Measurements from ENCODE around the gene KCTD20.
A peak's percentile ranks its signal among the peaks of the same experiment; 100 is the strongest.

KCTD20 gene

GRCh38 chr6:36443471-36444428 lies 950 bp downstream of the KCTD20 start:
- H3K4me1 ChIP-seq (ENCODE audit: control insufficient read depth, insufficient read depth, low read length) = peaks cover 11% of the 10 kb centered on the region
- H3K4me3 ChIP-seq (ENCODE audit: low read depth, low read length) = peak overlapping the region; percentile 74
- no peaks in the 10 kb centered on the region for H3K9me3 ChIP-seq (ENCODE audit: control insufficient read depth, insufficient read depth, low read depth, low read length)
- POLR2A ChIA-PET = interaction anchor here (0.6 to 2.5 kb wide), 4 partner anchors 13 to 417 kb away, joined by 3 to 19 read pairs (median 6); partner anchors contain the start of gene CDKN1A
- CTCF ChIA-PET = interaction anchor here (0.6 to 1.5 kb wide), 7 partner anchors 12 to 410 kb away, joined by 3 to 9 read pairs (median 3); no protein-coding TSS in a partner anchor
- peak overlapping the region; percentile 95 for H3K27ac ChIP-seq (ENCODE audit: extremely low read depth, low read depth, low read length)
- H3K36me3 ChIP-seq (ENCODE audit: control insufficient read depth in 2 of 2, insufficient read depth in 1 of 2, low read length in 2 of 2) = peaks cover 0 to 5% of the 10 kb centered on the region in 2 experiments; a peak in 2 of 3 replicates
- TF ChIP-seq ZBTB11 (tag by site-specific recombination; conservative IDR thresholded peaks at IDR 0.05; ENCODE audit: low read depth) = 0 out of 2 replicates have a peak, but pooled peaks have one; percentile 22
- no peak for TF ChIP-seq ZNF621 (tag by site-specific recombination; IDR thresholded peaks at IDR 0.05)
- no peak for TF ChIP-seq WT1 (tag by site-specific recombination; IDR thresholded peaks at IDR 0.05)
- TF ChIP-seq PBX3 (CRISPR knock-in tag; IDR thresholded peaks at IDR 0.05) = no peak
- TF ChIP-seq KLF10 (tag by site-specific recombination; IDR thresholded peaks at IDR 0.05) = no peak
- no peak for TF ChIP-seq SETDB1 (IDR thresholded peaks at IDR 0.05; ENCODE audit: insufficient read length, low read length)
- no peak for TF ChIP-seq GFI1B (tag by site-specific recombination; IDR thresholded peaks at IDR 0.05)
- TF ChIP-seq ZBTB44 (tag by site-specific recombination; IDR thresholded peaks at IDR 0.05) = no peak
- TF ChIP-seq ZNF561 (tag by site-specific recombination; IDR thresholded peaks at IDR 0.05; ENCODE audit: borderline replicate concordance) = no peak
- TF ChIP-seq ZNF112 (tag by site-specific recombination; IDR thresholded peaks at IDR 0.05) = no peak
- TF ChIP-seq ZNF548 (tag by site-specific recombination; IDR thresholded peaks at IDR 0.05) = no peak
- 0 out of 2 replicates have a peak, but pooled peaks have one; percentile 14 for TF ChIP-seq ZSCAN30 (tag by site-specific recombination; IDR thresholded peaks at IDR 0.05)
- no peak for TF ChIP-seq ZNF148 (tag by site-specific recombination; IDR thresholded peaks at IDR 0.05; ENCODE audit: borderline replicate concordance)
- peak; percentile 2; the same call in 1 of the 2 replicates for TF ChIP-seq ZNF335 (tag by site-specific recombination; conservative IDR thresholded peaks at IDR 0.05)
- TF ChIP-seq SP2 (tag by site-specific recombination; IDR thresholded peaks at IDR 0.05) = no peak
- TF ChIP-seq ZNF449 (tag by site-specific recombination; IDR thresholded peaks at IDR 0.05) = 0 out of 2 replicates have a peak, but pooled peaks have one; percentile 33
- no peak for TF ChIP-seq ZBTB6 (tag by site-specific recombination; IDR thresholded peaks at IDR 0.05)
- no peak for TF ChIP-seq ZNF18 (tag by site-specific recombination; IDR thresholded peaks at IDR 0.05)
- peak; percentile 47; the same call in 1 of the 2 replicates for TF ChIP-seq TRIM28 (IDR thresholded peaks at IDR 0.05; ENCODE audit: borderline replicate concordance, low read length)
- 0 out of 2 replicates have a peak, but pooled peaks have one; percentile 12 for TF ChIP-seq ZNF2 (tag by site-specific recombination; IDR thresholded peaks at IDR 0.05)
- no peak for TF ChIP-seq BCL11A (tag by site-specific recombination; IDR thresholded peaks at IDR 0.05; ENCODE audit: low read depth)
- peak; percentile 23; the same call in 1 of the 2 replicates for TF ChIP-seq ZNF660 (tag by site-specific recombination; IDR thresholded peaks at IDR 0.05)
